HG02852 (cell line): ENCODE data around the gene GPR4.
"Not testable (repeated sequence)": the region's sequence is repeated elsewhere in the genome, so short reads cannot be mapped to it uniquely, and the experiment has no call there.

Experiments used
- ATAC-seq: cut with Tn5 transposase; IDR thresholded peaks from one replicate; pipeline ENCODE4 v1.9.1; 2021; ENCODE audit warnings: mild to moderate bottlenecking, moderate library complexity; ENCODE audit not compliant: unreplicated experiment

Gene GPR4

GRCh38 chr19:45623984-45624383 lies 22.0 kb upstream of the GPR4 start:
- no peak for ATAC-seq

GRCh38 chr19:45621976-45622503 lies 20.0 kb upstream of the GPR4 start:
- ATAC-seq = no peak

DNA sequence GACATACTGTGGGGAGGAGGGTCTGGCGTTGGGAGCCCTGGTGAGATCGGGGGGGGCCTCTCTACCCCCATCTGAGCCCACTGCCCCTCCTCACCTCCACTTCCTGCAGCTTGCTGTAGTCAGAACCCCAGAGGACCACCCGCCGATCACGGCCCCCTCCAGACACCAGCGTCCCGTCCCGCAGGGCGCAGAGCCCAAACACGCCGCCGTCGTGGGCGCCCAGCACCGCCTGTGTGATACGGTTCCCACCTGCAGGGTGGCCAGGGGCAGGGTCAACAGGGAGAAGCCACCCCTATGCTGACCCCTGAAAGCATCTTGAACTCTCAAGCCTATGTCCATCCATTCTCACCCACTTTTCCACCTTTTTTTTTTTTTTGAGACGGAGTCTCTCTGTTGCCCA lies 19.4 kb upstream of the GPR4 start:
- ATAC-seq = no peak

DNA sequence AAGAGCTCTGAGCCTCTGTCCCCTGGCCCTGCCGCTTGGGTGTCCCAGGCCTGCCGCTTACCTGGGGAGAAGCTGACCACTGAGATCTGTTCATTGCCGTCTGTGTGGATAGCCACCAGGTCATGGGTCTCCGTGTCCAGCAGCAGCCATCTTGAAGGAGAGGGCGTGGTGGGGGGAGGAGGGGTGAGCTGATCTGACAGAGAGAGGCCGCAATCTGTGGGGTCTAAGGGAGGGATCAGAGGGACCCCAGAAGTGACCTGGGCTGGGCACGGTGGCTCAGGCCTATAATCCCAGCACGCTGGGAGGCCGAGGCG lies 14.6 kb upstream of the GPR4 start:
- ATAC-seq = no peak

DNA sequence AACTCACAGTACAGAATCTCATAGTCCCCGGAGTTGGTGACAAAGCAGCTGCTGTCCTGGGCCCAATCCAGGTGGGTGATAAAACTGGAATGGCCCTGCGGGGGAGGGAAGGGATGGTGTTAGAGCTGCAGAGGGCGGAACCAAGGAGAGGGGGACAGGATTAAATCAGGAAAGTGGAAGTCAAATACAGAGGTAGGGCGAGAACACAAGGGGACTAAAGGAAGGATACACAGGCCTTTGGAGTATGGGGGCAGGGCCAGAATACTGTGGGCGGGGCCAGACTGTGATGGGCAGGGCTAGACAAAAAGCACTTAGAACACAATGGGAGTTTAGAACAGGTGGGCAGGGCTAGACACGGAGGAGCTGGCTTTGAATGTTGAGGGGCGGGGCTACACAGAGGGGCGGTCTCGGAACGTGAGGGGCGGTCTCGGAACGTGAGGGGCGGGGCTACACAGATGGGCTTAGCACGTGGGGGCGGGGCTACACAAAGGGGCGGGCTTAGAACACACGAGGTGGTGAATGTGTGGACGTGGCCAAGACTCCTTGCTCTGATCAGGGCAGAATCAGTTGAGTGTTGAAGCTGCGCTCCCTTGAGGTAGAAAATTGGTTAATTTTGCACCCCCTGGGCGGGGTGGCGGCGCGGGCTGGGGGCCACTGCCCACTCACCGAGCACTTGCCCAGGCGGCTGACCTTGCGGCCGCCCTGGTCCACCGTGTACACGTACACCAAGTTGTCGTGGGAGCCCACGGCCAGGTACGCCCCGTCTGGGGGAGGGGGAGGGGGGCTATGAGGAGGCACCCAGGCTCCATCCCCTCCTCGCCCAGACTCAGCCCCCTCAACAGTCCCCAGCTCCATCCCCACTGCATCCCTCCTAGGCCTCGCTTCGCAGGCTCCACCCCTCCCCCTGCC lies 14.0 kb upstream of the GPR4 start:
- no peak for ATAC-seq

GRCh38 chr19:45615056-45615455 lies 13.0 kb upstream of the GPR4 start:
- not testable (repeated sequence) for ATAC-seq

GRCh38 chr19:45613926-45614725 lies 12.1 kb upstream of the GPR4 start:
- ATAC-seq = no peak

- ATAC-seq = no peak
These were observed 6.9 kb upstream of the GPR4 start for GRCh38 chr19:45608948-45609347.

GRCh38 chr19:45607071-45608029 lies 5.3 kb upstream of the GPR4 start:
- ATAC-seq = no peak

- no peak for ATAC-seq
These were observed 897 bp downstream of the GPR4 start for GRCh38 chr19:45601115-45601514.

- no peak for ATAC-seq
These were observed 1.6 kb downstream of the GPR4 start for GRCh38 chr19:45600340-45600885.

- no peak for ATAC-seq
These were observed 2.7 kb downstream of the GPR4 start for GRCh38 chr19:45599286-45599685.

DNA sequence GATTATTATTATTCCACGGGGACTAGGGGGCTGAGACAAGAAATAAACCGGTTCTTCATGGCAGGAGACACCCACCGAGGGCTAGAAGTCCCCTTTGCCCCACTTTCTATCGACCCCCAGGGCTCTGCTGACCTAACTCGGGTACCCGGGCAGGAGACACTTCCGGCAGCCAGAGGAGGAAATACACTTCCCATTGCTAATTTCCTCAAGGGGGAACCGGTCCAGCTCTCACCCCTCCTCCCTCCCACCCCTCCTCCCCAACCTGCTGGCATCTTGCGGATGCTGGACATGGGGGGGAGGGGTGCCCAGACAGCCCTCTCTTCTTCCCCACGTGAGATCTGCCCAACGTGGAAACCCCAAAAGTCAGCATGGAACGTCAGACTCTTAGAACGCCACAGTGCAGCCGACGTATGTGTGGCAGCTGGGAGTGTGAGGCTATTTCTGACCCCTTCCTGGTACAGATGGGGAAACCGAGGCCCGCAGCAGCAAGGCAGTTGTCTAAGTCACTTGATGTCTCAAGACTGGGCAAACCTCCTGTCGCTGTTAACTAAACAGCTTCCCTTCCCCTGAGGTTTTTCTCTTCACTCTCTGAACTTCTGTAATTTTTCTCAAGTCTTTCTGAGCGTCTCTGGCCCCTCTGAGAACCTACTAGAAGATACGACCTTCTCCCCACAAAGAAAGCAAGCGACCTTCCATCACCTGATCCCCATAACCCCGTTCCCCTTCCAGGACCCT lies 3.6 kb downstream of the GPR4 start:
- no peak for ATAC-seq

DNA sequence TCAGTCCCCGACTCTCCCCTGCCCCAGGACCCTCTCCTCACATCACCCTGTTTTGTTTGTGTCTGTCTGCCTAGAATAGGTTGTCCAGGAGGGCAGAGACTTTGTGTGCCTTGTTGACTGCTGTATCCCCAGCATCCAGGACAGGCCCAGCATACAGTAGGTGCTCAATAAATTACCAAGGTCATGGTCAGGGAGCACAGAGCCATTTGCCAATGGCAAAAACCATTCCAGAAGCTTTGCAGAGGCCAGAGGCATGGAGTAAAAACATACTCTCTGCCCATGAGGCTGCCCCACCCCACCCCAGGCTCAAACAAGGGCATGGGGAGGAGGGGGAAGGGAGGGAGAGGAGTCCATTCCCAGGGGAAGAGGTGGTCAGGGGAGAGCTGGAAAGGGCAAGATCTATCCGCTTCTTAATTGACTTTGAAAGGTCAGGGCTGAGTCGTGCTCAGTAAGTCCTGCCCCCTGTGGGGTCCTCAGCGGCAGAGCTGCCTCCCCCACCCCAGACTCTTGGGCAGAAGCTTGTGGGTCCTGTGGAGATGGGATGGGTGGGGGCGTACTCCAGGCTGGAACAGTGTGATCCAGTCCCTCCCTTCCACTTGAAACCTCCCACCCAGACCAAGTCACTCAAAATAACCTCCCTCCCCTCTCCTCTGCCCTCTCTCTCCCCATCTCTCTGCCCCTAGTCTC lies 4.4 kb downstream of the GPR4 start:
- ATAC-seq = no peak

GRCh38 chr19:45595814-45596213 lies 6.2 kb downstream of the GPR4 start:
- ATAC-seq = no peak

DNA sequence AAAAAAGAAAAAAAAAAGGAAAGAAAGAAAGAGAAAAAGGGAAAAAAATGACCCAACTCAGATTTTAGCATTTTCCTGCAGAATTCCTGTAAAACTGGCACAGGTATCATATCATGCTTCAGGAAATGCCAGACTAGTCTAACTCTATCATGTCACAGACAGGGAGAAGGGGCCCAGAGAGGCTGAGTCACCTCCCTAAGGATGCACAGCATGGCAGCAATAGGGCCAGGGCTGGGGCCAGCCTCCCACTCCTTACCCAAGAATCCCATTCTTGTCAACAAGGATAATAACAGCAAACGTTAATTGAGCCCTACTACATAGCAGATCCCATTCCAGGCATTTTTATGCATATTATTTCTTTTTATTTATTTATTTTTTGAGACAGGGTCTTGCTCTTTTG lies 8.5 kb downstream of the GPR4 start:
- no peak for ATAC-seq

GRCh38 chr19:45592366-45592765 lies 9.6 kb downstream of the GPR4 start:
- ATAC-seq = no peak

- ATAC-seq = no peak
These were observed 10.4 kb downstream of the GPR4 start for GRCh38 chr19:45591638-45592005.

DNA sequence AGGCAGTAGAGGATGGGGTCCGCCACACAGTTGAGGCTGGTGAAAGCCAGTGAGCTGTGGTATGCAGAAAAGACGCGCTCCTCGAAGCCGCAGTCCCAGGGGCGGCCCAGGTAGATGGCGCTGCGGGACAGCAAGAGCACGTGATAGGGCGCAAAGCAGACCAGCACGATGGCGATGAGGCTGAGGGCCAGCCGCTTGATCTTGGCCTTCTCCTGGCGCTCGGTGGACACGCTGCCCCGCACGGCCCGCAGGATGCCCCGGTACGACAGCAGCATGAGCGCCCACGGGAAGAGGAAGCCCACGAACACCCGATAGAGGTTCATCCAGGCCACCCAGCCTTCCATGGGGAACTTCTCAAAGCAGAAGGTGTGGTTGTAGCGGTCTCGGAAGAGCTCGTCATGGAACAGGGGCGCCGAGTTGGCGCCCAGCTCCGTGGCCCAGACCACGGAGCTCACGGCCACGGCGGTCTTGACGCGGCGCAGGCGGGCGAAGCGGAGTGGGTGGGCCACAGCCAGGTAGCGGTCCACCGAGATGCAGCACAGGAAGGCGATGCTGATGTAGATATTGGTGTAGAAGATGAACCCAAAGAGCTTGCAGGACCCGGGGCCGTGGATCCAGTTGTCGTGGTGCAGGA lies 10.9 kb downstream of the GPR4 start:
- ATAC-seq = no peak
